ENCODE results near the gene LRRC38.

The LRRC38 gene

DNA sequence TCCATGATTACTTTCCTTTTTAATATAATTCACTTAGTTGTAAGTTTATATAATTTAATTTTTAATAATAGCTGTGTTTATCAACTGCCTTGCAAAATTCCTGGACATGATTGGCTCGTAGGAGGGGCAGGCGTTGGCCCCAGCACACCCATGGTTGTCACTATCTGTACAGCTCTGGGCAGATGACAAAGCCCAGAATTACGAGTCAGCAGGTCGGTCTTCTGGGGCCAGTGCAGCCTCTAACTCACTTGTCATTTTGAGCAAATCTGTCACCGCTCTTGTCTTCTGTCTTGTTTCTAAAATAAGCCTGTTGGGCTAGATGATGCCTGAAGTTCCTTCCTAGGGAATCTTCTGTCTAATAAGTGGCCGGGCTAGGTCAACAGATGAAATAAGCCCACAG is 21.4 kb upstream of the LRRC38 start:
- POLR2A ChIA-PET = no interaction called here
- TF ChIP-seq ZNF514 (tag by site-specific recombination; IDR thresholded peaks at IDR 0.05) = no peak
- no peak for TF ChIP-seq ZNF624 (tag by site-specific recombination; IDR thresholded peaks at IDR 0.05)
- no peak for TF ChIP-seq TCF7L2 (IDR thresholded peaks at IDR 0.05; ENCODE audit: borderline replicate concordance, low read depth, low read length)
- no peak for TF ChIP-seq ZNF23 (tag by site-specific recombination; IDR thresholded peaks at IDR 0.05; ENCODE audit: borderline replicate concordance)
- no peak for TF ChIP-seq KLF9 (tag by site-specific recombination; IDR thresholded peaks at IDR 0.05; ENCODE audit: low read depth)
- TF ChIP-seq KLF7 (tag by site-specific recombination; IDR thresholded peaks at IDR 0.05; ENCODE audit: borderline replicate concordance) = no peak
- Histone ChIP-seq H3K4me3 (ENCODE audit: low read depth, low read length) (no peak overlapping the region), H3K9me3 (ENCODE audit: control insufficient read depth, insufficient read depth, low read depth, low read length) (no peaks in the 10 kb centered on the region), H3K4me1 (ENCODE audit: control insufficient read depth, insufficient read depth, low read length) (no peaks in the 10 kb centered on the region), H3K36me3 (ENCODE audit: control insufficient read depth in 2 of 2, insufficient read depth in 1 of 2, low read length in 2 of 2) (no peaks in the 10 kb centered on the region), H3K27ac (ENCODE audit: extremely low read depth, low read depth, low read length) (no peak overlapping the region)
- CTCF ChIA-PET = interaction anchor here (0.6 kb wide), 2 partner anchors 64 to 95 kb away, joined by 3 to 4 read pairs; no protein-coding TSS in a partner anchor

DNA sequence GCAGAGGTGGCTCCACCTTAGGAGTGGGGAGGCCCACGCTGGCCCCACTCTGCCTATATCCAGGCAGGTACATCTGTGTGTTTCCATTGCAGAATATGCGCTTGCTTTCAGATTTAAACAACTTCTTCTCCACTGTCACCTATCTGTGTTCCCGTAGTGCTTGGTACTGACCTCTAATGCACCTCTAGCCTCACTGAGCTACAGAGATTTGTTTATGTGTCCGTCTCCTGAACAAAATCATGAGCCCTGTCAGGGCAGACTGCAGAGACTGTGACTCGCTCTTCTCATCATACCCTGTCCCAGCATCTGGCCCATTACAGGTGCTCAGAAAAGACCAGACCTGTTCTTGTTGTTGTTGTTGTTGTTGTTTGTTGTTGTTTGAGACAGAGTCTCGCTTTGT is 14.5 kb upstream of the LRRC38 start:
- ChIA-PET POLR2A (no interaction called here), CTCF (no interaction called here)
- no peak overlapping the region for H3K27ac ChIP-seq (ENCODE audit: extremely low read depth, low read depth, low read length)
- no peak for TF ChIP-seq ZNF248 (tag by site-specific recombination; IDR thresholded peaks at IDR 0.05)
- no peak for TF ChIP-seq ZNF426 (tag by site-specific recombination; IDR thresholded peaks at IDR 0.05)
- no peak for TF ChIP-seq ZNF677 (tag by site-specific recombination; IDR thresholded peaks at IDR 0.05)
- no peak for TF ChIP-seq ZNF155 (tag by site-specific recombination; IDR thresholded peaks at IDR 0.05)
- no peak for TF ChIP-seq ZNF366 (tag by site-specific recombination; conservative IDR thresholded peaks at IDR 0.05)
- no peak for TF ChIP-seq ZNF133 (tag by site-specific recombination; IDR thresholded peaks at IDR 0.05)
- TF ChIP-seq ZNF157 (tag by site-specific recombination; IDR thresholded peaks at IDR 0.05) = no peak
- TF ChIP-seq KLF7 (tag by site-specific recombination; IDR thresholded peaks at IDR 0.05; ENCODE audit: borderline replicate concordance) = no peak
- H3K4me3 ChIP-seq (ENCODE audit: low read depth, low read length) = no peak overlapping the region
- H3K9me3 ChIP-seq (ENCODE audit: control insufficient read depth, insufficient read depth, low read depth, low read length) = no peaks in the 10 kb centered on the region
- no peaks in the 10 kb centered on the region for H3K36me3 ChIP-seq (ENCODE audit: control insufficient read depth in 2 of 2, insufficient read depth in 1 of 2, low read length in 2 of 2)
- no peaks in the 10 kb centered on the region for H3K4me1 ChIP-seq (ENCODE audit: control insufficient read depth, insufficient read depth, low read length)

- Histone ChIP-seq H3K27ac (ENCODE audit: extremely low read depth, low read depth, low read length) (no peak overlapping the region), H3K36me3 (ENCODE audit: control insufficient read depth in 2 of 2, insufficient read depth in 1 of 2, low read length in 2 of 2) (no peaks in the 10 kb centered on the region), H3K9me3 (ENCODE audit: control insufficient read depth, insufficient read depth, low read depth, low read length) (no peaks in the 10 kb centered on the region), H3K4me1 (ENCODE audit: control insufficient read depth, insufficient read depth, low read length) (no peaks in the 10 kb centered on the region), H3K4me3 (ENCODE audit: low read depth, low read length) (no peak overlapping the region)
- POLR2A ChIA-PET = interaction anchor here (0.6 kb wide), 1 partner anchor 20 kb away, joined by 3 read pairs; no protein-coding TSS in a partner anchor
- TF ChIP-seq KLF17 (tag by site-specific recombination; IDR thresholded peaks at IDR 0.05) (peak; percentile 57; the same call in 1 of the 2 replicates), ZNF19 (tag by site-specific recombination; IDR thresholded peaks at IDR 0.05; ENCODE audit: low read depth) (no peak)
- CTCF ChIA-PET = interaction anchor here (0.5 to 2.3 kb wide), 2 partner anchors 15 to 163 kb away, joined by 3 to 9 read pairs; no protein-coding TSS in a partner anchor
These were observed 10.1 kb upstream of the LRRC38 start for GRCh38 chr1:13523780-13524477.

GRCh38 chr1:13520985-13521384 is 7.2 kb upstream of the LRRC38 start:
- H3K4me1 ChIP-seq (ENCODE audit: control insufficient read depth, insufficient read depth, low read length) = no peaks in the 10 kb centered on the region
- CTCF ChIA-PET = no interaction called here
- no peak for TF ChIP-seq ZNF391 (tag by site-specific recombination; IDR thresholded peaks at IDR 0.05; ENCODE audit: borderline replicate concordance, low read depth)
- no peak for TF ChIP-seq ZNF112 (tag by site-specific recombination; IDR thresholded peaks at IDR 0.05)
- no peak for TF ChIP-seq ZBTB48 (tag by site-specific recombination; IDR thresholded peaks at IDR 0.05)
- no peak for TF ChIP-seq ZNF394 (tag by site-specific recombination; IDR thresholded peaks at IDR 0.05; ENCODE audit: borderline replicate concordance)
- no peak for TF ChIP-seq ZNF335 (tag by site-specific recombination; conservative IDR thresholded peaks at IDR 0.05)
- TF ChIP-seq ZNF140 (tag by site-specific recombination; IDR thresholded peaks at IDR 0.05) = no peak
- no peak for TF ChIP-seq ZNF555 (tag by site-specific recombination; conservative IDR thresholded peaks at IDR 0.05)
- TF ChIP-seq ZNF26 (tag by site-specific recombination; IDR thresholded peaks at IDR 0.05) = no peak
- no peak for TF ChIP-seq ZNF843 (tag by site-specific recombination; IDR thresholded peaks at IDR 0.05)
- TF ChIP-seq ZSCAN30 (tag by site-specific recombination; IDR thresholded peaks at IDR 0.05) = no peak
- TF ChIP-seq ZNF76 (tag by site-specific recombination; IDR thresholded peaks at IDR 0.05; ENCODE audit: borderline replicate concordance, low read depth) = no peak

More at GRCh38 chr1:13520985-13521384, 7.2 kb upstream of the LRRC38 start:
- no peaks in the 10 kb centered on the region for H3K36me3 ChIP-seq (ENCODE audit: control insufficient read depth in 2 of 2, insufficient read depth in 1 of 2, low read length in 2 of 2)
- no peak overlapping the region for H3K4me3 ChIP-seq (ENCODE audit: low read depth, low read length)
- no peaks in the 10 kb centered on the region for H3K9me3 ChIP-seq (ENCODE audit: control insufficient read depth, insufficient read depth, low read depth, low read length)
- POLR2A ChIA-PET = no interaction called here
- no peak overlapping the region for H3K27ac ChIP-seq (ENCODE audit: extremely low read depth, low read depth, low read length)

Data from HEK293 (cell line).